Left ventricle myocardium inferior (tissue), 1 donor: ENCODE data around the gene LGI4. TPM values are rescaled to one million over a fixed set of nuclear protein-coding genes. Genes with fewer than 3 reads are reported as not detected.

Source experiments
- DNase-seq: peaks from one replicate; pipeline ENCODE4 v3.0.0-alpha.2; 2020
- H3K27ac ChIP-seq: fragments of 200-600 bp; replicated peaks from 2 replicates; pipeline ENCODE4 v1.8.0; 2021
- H3K27me3 ChIP-seq: fragments of 200-600 bp; 2 replicates; pipeline ENCODE4 v1.8.0; 2021; ENCODE audit warnings: low read depth
- H3K36me3 ChIP-seq: fragments of 200-600 bp; 2 replicates; pipeline ENCODE4 v1.8.0; 2021
- H3K4me1 ChIP-seq: fragments of 200-600 bp; 2 replicates; pipeline ENCODE4 v1.8.0; 2021
- H3K4me3 ChIP-seq: fragments of 200-600 bp; 2 replicates; pipeline ENCODE4 v1.8.0; 2021; ENCODE audit warnings: mild to moderate bottlenecking, moderate library complexity
- H3K9me3 ChIP-seq: fragments of 200-600 bp; replicated peaks from 2 replicates; pipeline ENCODE4 v1.8.0; 2021
- intact Hi-C: fragments of 100-400 bp; cut with micrococcal nuclease; formaldehyde crosslinking; loops from one replicate; pipeline ENCODE4 v1.11.0; 2022
- total RNA-seq: library from RNA; stranded (reverse); fragmentation: NEBNext Ultra II Directional; extraction: Animal tissue kit (Norgen Biotek cat#: 25700); gene quantifications from one replicate; pipeline ENCODE4 v1.2.1, GENCODE V29; 2021
- TF ChIP-seq, protein P1 (sequence below): fragments of 200-600 bp; IDR thresholded peaks from 2 replicates; pipeline ENCODE4 v1.8.0; 2021; ENCODE audit warnings: antibody characterized with exemption, mild to moderate bottlenecking, borderline replicate concordance
- donor health status: DM: no; HTN: yes; CAD: no; lungs with severe emphysema.

The LGI4 gene
- total RNA-seq, 1 donor from 2014 or later, result 8.4 TPM

DNA sequence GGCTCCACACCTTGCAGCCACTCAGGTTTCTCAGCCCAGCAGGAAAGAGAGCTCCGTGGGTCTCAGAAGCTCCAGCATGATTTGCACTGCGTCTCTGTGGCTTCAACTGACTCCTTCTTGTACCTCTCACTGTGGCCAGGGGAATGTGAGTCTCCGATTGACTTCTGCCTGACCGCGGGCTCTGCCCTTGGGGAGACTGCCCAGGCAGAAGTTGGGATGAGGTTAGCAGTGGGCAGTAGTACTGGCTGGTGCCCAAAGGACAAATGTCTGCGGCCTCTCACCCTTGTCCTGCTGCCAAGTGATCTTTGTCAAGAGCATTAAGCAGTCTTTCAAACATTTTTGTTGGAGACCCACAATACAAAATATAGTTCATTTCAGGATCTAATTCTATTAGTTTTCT, 53.7 kb downstream of the LGI4 start:
- no peaks in the 10 kb centered on the region for H3K36me3 ChIP-seq
- H3K4me3 ChIP-seq, result no peak overlapping the region
- no peak overlapping the region for H3K27ac ChIP-seq
- intact Hi-C loops, result no loop called here
- TF ChIP-seq, protein P1, sequence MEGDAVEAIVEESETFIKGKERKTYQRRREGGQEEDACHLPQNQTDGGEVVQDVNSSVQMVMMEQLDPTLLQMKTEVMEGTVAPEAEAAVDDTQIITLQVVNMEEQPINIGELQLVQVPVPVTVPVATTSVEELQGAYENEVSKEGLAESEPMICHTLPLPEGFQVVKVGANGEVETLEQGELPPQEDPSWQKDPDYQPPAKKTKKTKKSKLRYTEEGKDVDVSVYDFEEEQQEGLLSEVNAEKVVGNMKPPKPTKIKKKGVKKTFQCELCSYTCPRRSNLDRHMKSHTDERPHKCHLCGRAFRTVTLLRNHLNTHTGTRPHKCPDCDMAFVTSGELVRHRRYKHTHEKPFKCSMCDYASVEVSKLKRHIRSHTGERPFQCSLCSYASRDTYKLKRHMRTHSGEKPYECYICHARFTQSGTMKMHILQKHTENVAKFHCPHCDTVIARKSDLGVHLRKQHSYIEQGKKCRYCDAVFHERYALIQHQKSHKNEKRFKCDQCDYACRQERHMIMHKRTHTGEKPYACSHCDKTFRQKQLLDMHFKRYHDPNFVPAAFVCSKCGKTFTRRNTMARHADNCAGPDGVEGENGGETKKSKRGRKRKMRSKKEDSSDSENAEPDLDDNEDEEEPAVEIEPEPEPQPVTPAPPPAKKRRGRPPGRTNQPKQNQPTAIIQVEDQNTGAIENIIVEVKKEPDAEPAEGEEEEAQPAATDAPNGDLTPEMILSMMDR, result no peak
- no peaks in the 10 kb centered on the region for H3K4me1 ChIP-seq
- no peak for DNase-seq
- no peaks in the 10 kb centered on the region for H3K27me3 ChIP-seq
- H3K9me3 ChIP-seq, result no peaks in the 10 kb centered on the region

DNA sequence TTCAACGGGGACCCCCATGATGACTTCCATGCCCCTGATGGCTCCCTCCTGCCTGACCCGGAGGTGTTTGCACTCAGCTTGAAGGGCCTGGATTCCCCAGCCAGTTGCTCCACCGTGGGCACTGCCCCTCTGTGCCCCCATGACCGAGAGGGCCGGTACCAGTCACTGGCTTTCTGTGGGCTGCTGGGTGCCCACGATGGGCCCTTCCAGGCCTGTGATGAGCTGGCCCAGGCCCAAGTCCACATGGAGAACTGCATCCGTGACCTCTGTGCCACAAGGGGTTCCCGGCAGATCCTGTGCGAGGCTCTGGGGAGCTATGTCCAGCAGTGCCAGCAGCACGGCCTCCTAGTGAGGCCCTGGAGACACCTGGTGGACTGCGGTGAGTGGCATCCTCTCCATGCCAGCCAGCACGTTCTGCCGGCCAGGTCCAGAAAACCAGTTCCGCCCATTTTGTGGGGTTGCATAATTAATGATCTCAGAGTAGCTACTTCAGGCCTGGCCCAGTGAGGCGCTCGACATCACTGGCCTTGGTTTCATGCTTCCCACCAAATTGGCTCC, 54.2 kb downstream of the LGI4 start:
- H3K27ac ChIP-seq, result no peak overlapping the region
- intact Hi-C loops, result no loop called here

DNA sequence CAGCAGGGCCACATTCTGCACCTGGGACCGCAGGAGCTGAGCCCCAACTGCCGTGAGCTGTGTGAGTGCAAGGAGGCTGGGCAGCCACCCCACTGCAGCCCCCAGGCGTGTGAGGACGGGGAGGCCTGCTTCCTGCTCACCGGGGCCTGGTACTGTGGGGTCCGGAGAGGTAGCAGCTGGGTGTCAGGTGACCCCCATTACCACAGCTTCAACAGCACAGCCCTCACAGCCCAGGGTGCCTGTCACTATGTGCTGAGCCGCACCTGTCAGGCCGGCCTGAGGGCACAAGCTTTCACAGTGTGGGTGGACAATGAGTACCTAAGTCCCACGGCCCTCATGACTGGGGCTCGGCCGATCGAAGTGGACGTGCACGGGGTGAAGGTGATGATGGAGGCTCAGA, 55.0 kb downstream of the LGI4 start:
- Histone ChIP-seq H3K27ac (no peak overlapping the region), H3K9me3 (no peaks in the 10 kb centered on the region), H3K4me1 (no peaks in the 10 kb centered on the region), H3K4me3 (no peak overlapping the region), H3K27me3 (no peaks in the 10 kb centered on the region), H3K36me3 (no peaks in the 10 kb centered on the region)
- TF ChIP-seq, protein P1, result no peak
- no peak for DNase-seq
- intact Hi-C loops, result no loop called here

More for the DNA sequence above, 54.2 kb downstream of the LGI4 start:
- Histone ChIP-seq H3K27me3 (no peaks in the 10 kb centered on the region), H3K4me3 (no peak overlapping the region), H3K9me3 (no peaks in the 10 kb centered on the region), H3K36me3 (no peaks in the 10 kb centered on the region), H3K4me1 (no peaks in the 10 kb centered on the region)
- TF ChIP-seq, protein P1, result no peak
- DNase-seq, result no peak

DNA sequence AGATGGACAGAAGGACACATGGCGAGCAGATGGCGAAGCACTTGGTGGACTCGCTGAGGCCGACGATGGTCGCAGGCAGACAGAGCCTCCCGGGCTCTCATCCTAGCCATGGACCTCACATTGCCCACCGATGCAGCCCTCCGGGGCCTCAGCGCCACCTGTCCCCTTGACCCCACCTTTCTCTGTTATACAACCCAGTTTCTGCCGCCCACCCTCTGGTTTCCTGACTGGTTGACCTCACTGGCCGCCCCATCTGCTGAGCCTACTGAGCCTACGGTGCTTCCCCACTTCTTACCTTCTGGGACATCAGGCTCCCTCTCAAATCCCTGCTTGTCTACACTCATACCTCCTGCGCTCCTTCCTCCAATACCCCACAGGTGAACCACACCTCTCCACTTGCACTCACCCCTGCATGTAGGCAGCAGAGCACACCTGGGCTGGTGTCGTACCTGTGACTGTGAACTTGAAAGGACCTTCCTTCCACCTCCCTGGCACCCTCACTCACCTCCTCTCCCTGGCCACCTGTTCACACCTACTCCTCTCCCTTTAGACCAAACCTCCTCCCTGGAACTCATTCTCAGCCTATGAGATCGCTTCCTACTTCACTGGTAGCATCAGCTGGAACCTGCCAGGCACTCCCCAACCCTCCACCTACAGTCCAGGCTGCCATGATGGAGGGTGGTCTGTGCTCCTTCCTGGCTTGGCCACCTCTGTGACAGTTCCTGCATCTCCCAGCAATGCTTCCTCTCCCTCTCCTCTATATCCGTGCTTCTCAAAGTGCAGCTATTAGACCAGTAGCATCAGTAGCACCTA, 57.2 kb downstream of the LGI4 start:
- no peaks in the 10 kb centered on the region for H3K36me3 ChIP-seq
- no peaks in the 10 kb centered on the region for H3K9me3 ChIP-seq
- intact Hi-C loops, result no loop called here
- H3K4me1 ChIP-seq, result no peaks in the 10 kb centered on the region
- H3K4me3 ChIP-seq, result no peak overlapping the region
- no peak overlapping the region for H3K27ac ChIP-seq
- H3K27me3 ChIP-seq, result no peaks in the 10 kb centered on the region
- TF ChIP-seq, protein P1, result no peak
- DNase-seq, result no peak

DNA sequence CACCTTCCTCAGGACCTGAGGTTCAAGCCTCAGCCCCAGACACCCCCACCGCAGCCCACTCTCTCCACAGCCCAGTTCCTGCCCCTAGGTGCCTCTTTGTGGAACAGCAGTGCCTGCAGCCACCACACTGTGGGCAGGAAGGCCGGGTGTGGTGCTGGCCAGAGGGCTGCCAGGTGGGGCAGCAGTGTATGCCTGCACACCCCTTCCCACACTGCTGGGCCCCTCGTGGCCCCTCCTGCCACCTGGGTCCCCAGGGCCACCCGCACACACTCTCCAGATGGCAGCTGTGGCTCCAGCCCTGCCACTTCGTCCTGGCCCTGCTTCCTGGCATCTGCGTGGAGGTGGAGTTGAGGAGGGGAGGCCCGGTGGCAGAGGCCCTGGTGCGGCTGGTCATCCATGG, 58.2 kb downstream of the LGI4 start:
- intact Hi-C loops, result no loop called here
- Histone ChIP-seq H3K4me1 (no peaks in the 10 kb centered on the region), H3K36me3 (no peaks in the 10 kb centered on the region), H3K27me3 (no peaks in the 10 kb centered on the region), H3K27ac (no peak overlapping the region), H3K9me3 (no peaks in the 10 kb centered on the region), H3K4me3 (no peak overlapping the region)
- no peak for DNase-seq
- TF ChIP-seq, protein P1, result no peak
